Ammon's horn (tissue), 1 donor: Measurements from ENCODE around the gene CDH15.

ENCODE experiments used
- DNase-seq: peaks from one replicate; pipeline ENCODE4 v3.0.0-alpha.2; 2016; ENCODE audit warnings: low spot score

CDH15 gene

GRCh38 chr16:89200124-89200849, 28.7 kb downstream of the CDH15 start, which contains the start of gene SLC22A31:
SLC22A31 (minus strand) TSS chr16:89200537; CDS start chr16:89200501, 36 bp downstream.
- DNase-seq, result no peak

GRCh38 chr16:89200850-89201411, 29.4 kb downstream of the CDH15 start:
- no peak for DNase-seq

- no peak for DNase-seq
These were observed 30.2 kb downstream of the CDH15 start for GRCh38 chr16:89201439-89202377.

- DNase-seq, result no peak
These were observed 31.1 kb downstream of the CDH15 start for GRCh38 chr16:89202422-89203215.

GRCh38 chr16:89207993-89208392, 36.4 kb downstream of the CDH15 start:
- DNase-seq, result no peak

- DNase-seq, result no peak
These were observed 38.0 kb downstream of the CDH15 start for GRCh38 chr16:89209522-89210044.

GRCh38 chr16:89210165-89210903, 38.8 kb downstream of the CDH15 start:
- DNase-seq, result no peak

- no peak for DNase-seq
These were observed 39.5 kb downstream of the CDH15 start for GRCh38 chr16:89210904-89211515.

- DNase-seq, result peak; percentile 89
These were observed 45.0 kb downstream of the CDH15 start for GRCh38 chr16:89216315-89217137.

GRCh38 chr16:89217138-89217387, 45.5 kb downstream of the CDH15 start:
- DNase-seq, result no peak

GRCh38 chr16:89217388-89218191, 46.0 kb downstream of the CDH15 start, which contains the start of gene ZNF778:
ZNF778 (plus strand) TSS chr16:89217703; CDS start chr16:89221128, 3,425 bp downstream.
- DNase-seq, result peak; percentile 90

GRCh38 chr16:89219365-89219764, 47.8 kb downstream of the CDH15 start:
- no peak for DNase-seq

GRCh38 chr16:89221604-89222003, 50.1 kb downstream of the CDH15 start:
- DNase-seq, result no peak

- DNase-seq, result no peak
These were observed 51.4 kb downstream of the CDH15 start for GRCh38 chr16:89222931-89223330.

- no peak for DNase-seq
These were observed 53.1 kb downstream of the CDH15 start for GRCh38 chr16:89224665-89225064.

- DNase-seq, result no peak
These were observed 58.7 kb downstream of the CDH15 start for GRCh38 chr16:89230255-89230654.

GRCh38 chr16:89232107-89232506, 60.6 kb downstream of the CDH15 start:
- DNase-seq, result no peak

GRCh38 chr16:89233678-89234490, 62.3 kb downstream of the CDH15 start:
- DNase-seq, result no peak
